Neuronal stem cell (in vitro differentiated cells): ENCODE measurements around the gene ANO3.
A peak's percentile ranks its signal among the peaks of the same experiment; 100 is the strongest.

Experiments
- DNase-seq: peaks from one replicate; pipeline ENCODE4 v3.0.0-alpha.2; 2013; ENCODE audit warnings: low spot score
- H2AFZ ChIP-seq: one replicate; pipeline ENCODE4 v1.6.1; 2013; ENCODE audit warnings: mild to moderate bottlenecking, low read length, inconsistent platforms
- H2AK5ac ChIP-seq: 2 replicates; pipeline ENCODE4 v1.6.1; 2013; ENCODE audit warnings: low read depth, mild to moderate bottlenecking, inconsistent platforms, low read length, moderate library complexity, mixed read lengths
- H2BK120ac ChIP-seq: 2 replicates; pipeline ENCODE4 v1.6.1; 2013; ENCODE audit warnings: low read depth, mild to moderate bottlenecking, inconsistent platforms, low read length, moderate library complexity, mixed read lengths
- H2BK12ac ChIP-seq: one replicate; pipeline ENCODE4 v1.6.1; 2013; ENCODE audit warnings: low read length, inconsistent platforms
- H2BK15ac ChIP-seq: 2 replicates; pipeline ENCODE4 v1.6.1; 2013; ENCODE audit warnings: mild to moderate bottlenecking, low read length, inconsistent platforms, mixed read lengths
- H2BK5ac ChIP-seq: one replicate; pipeline ENCODE4 v1.6.1; 2013; ENCODE audit warnings: inconsistent platforms, mild to moderate bottlenecking, low read length, moderate library complexity
- H3K14ac ChIP-seq: one replicate; pipeline ENCODE4 v1.6.1; 2013; ENCODE audit warnings: low read length, inconsistent platforms
- H3K18ac ChIP-seq: 2 replicates; pipeline ENCODE4 v1.6.1; 2013; ENCODE audit warnings: low read length, inconsistent platforms
- H3K23ac ChIP-seq: 2 replicates; pipeline ENCODE4 v1.6.1; 2013; ENCODE audit warnings: low read depth, mild to moderate bottlenecking, mixed read lengths, low read length, inconsistent platforms; ENCODE audit not compliant: poor library complexity
- H3K27ac ChIP-seq: replicated peaks from 3 replicates; pipeline ENCODE4 v1.5.1; 2013; ENCODE audit warnings: low read length, inconsistent platforms
- H3K27me3 ChIP-seq, 3 experiments: 2 replicates each; pipeline ENCODE4 v1.6.1; 2013; ENCODE audit warnings: low read length in 3 of 3, mild to moderate bottlenecking in 2 of 3, inconsistent platforms in 1 of 3, low read depth in 1 of 3, mixed read lengths in 1 of 3, moderate library complexity in 1 of 3; ENCODE audit not compliant: control insufficient read depth in 3 of 3, insufficient read depth in 3 of 3
- H3K36me3 ChIP-seq, 2 donors: replicated peaks in 1 of 2; 2 replicates each; pipeline ENCODE4 v1.6.1; 2013; ENCODE audit warnings: low read length in 2 of 2; ENCODE audit not compliant: control insufficient read depth in 2 of 2, insufficient read depth in 2 of 2
- H3K4ac ChIP-seq: 2 replicates; pipeline ENCODE4 v1.6.1; 2013; ENCODE audit warnings: inconsistent platforms, mild to moderate bottlenecking, low read length, moderate library complexity
- H3K4me1 ChIP-seq, 2 donors: 1 replicate in 1 of 2; 2 replicates in 1 of 2; pipeline ENCODE4 v1.6.1; 2013; ENCODE audit warnings: low read length in 2 of 2, low read depth in 1 of 2; ENCODE audit not compliant: control insufficient read depth in 2 of 2, insufficient read depth in 1 of 2
- H3K4me2 ChIP-seq: one replicate; pipeline ENCODE4 v1.6.1; 2013; ENCODE audit warnings: mild to moderate bottlenecking, low read length, inconsistent platforms; ENCODE audit not compliant: insufficient read depth, poor library complexity, severe bottlenecking
- H3K4me3 ChIP-seq, 2 donors: 2 replicates each; pipeline ENCODE4 v1.5.1; 2013; ENCODE audit warnings: low read length in 2 of 2, mild to moderate bottlenecking in 2 of 2, inconsistent platforms in 1 of 2, moderate library complexity in 1 of 2
- H3K79me1 ChIP-seq: one replicate; pipeline ENCODE4 v1.6.1; 2013; ENCODE audit warnings: low read depth, mild to moderate bottlenecking, inconsistent platforms, low read length, moderate library complexity
- H3K9ac ChIP-seq: one replicate; pipeline ENCODE4 v1.6.1; 2013; ENCODE audit warnings: mild to moderate bottlenecking, low read depth, low read length, inconsistent platforms; ENCODE audit not compliant: poor library complexity
- H3K9me3 ChIP-seq, 2 donors: replicated peaks in 1 of 2; 2 replicates each; pipeline versions ENCODE3 to v1.6.1; 2013; ENCODE audit warnings: low read length in 2 of 2, mild to moderate bottlenecking in 2 of 2, inconsistent platforms in 1 of 2, low read depth in 1 of 2, mixed read lengths in 1 of 2, moderate library complexity in 1 of 2; ENCODE audit not compliant: control insufficient read depth in 2 of 2, insufficient read depth in 1 of 2
- H4K8ac ChIP-seq: one replicate; pipeline ENCODE4 v1.6.1; 2013; ENCODE audit warnings: low read depth, mild to moderate bottlenecking, inconsistent platforms, low read length, moderate library complexity
- H4K91ac ChIP-seq: one replicate; pipeline ENCODE4 v1.6.1; 2013; ENCODE audit warnings: low read length, low read depth, mild to moderate bottlenecking, inconsistent platforms; ENCODE audit not compliant: poor library complexity
- WGBS, 2 donors: extraction: QIAGEN DNeasy Blood & Tissue Kit; methylation state at CpG; one replicate each; pipeline ENCODE4 v1.1.7; 2013; ENCODE audit warnings: missing lambda C conversion rate in 2 of 2, mixed read lengths in 1 of 2; ENCODE audit not compliant: insufficient read length in 2 of 2, insufficient replicate concordance in 1 of 2; ENCODE audit errors: extremely low coverage in 2 of 2; 5-methylcytosine and 5-hydroxymethylcytosine counted together

The ANO3 gene

GRCh38 chr11:26350002-26350401 is 18.1 kb downstream of the ANO3 start:
- no peaks in the 10 kb centered on the region for H3K27me3 ChIP-seq
- no peaks in the 10 kb centered on the region for H3K9me3 ChIP-seq
- no peaks in the 10 kb centered on the region for H3K79me1 ChIP-seq
- H2BK15ac ChIP-seq, result no peak overlapping the region
- no peak overlapping the region for H3K9ac ChIP-seq
- H2BK120ac ChIP-seq, result no peak overlapping the region
- no peak overlapping the region for H2BK12ac ChIP-seq
- H3K36me3 ChIP-seq, result no peaks in the 10 kb centered on the region
- H2AK5ac ChIP-seq, result no peak overlapping the region
- H3K27ac ChIP-seq, result no peak overlapping the region
- peak overlapping the region; percentile 49 for H2AFZ ChIP-seq
- H3K4me2 ChIP-seq, result no peak overlapping the region
- no peak overlapping the region for H4K91ac ChIP-seq
- H2BK5ac ChIP-seq, result no peak overlapping the region
- DNase-seq, result no peak
- no peaks in the 10 kb centered on the region for H3K4me1 ChIP-seq
- no CpG with 5 or more reads among the region's 7 CpGs for WGBS, 2 donors
- no peak overlapping the region for H3K18ac ChIP-seq
- no peak overlapping the region for H4K8ac ChIP-seq
- no peak overlapping the region for H3K14ac ChIP-seq
- H3K23ac ChIP-seq, result no peak overlapping the region
- H3K4ac ChIP-seq, result no peak overlapping the region
- no peak overlapping the region for H3K4me3 ChIP-seq

- Histone ChIP-seq H3K4me3 (no peak overlapping the region), H3K4me1 (no peaks in the 10 kb centered on the region), H3K36me3 (no peaks in the 10 kb centered on the region), H4K8ac (no peak overlapping the region), H3K27ac (no peak overlapping the region), H2BK15ac (no peak overlapping the region), H3K4ac (no peak overlapping the region), H2AK5ac (no peak overlapping the region), H3K4me2 (no peak overlapping the region), H2BK120ac (no peak overlapping the region), H2AFZ (no peak overlapping the region), H4K91ac (no peak overlapping the region), H3K23ac (no peak overlapping the region), H2BK5ac (no peak overlapping the region), H3K18ac (no peak overlapping the region), H3K9ac (no peak overlapping the region), H3K79me1 (no peaks in the 10 kb centered on the region), H3K27me3 (no peaks in the 10 kb centered on the region), H3K9me3 (no peaks in the 10 kb centered on the region), H2BK12ac (no peak overlapping the region), H3K14ac (no peak overlapping the region)
- no peak for DNase-seq
- no CpG with 5 or more reads among the region's 5 CpGs for WGBS, 2 donors
Measured at GRCh38 chr11:26353010-26353409, 21.1 kb downstream of the ANO3 start.

- Histone ChIP-seq H3K79me1 (no peaks in the 10 kb centered on the region), H3K4me3 (no peak overlapping the region), H4K8ac (no peak overlapping the region), H3K27ac (no peak overlapping the region), H3K36me3 (no peaks in the 10 kb centered on the region), H3K27me3 (no peaks in the 10 kb centered on the region), H2BK15ac (no peak overlapping the region), H4K91ac (no peak overlapping the region), H3K4me2 (no peak overlapping the region), H2AK5ac (no peak overlapping the region), H2BK120ac (no peak overlapping the region), H3K23ac (no peak overlapping the region), H3K9ac (no peak overlapping the region), H3K9me3 (no peaks in the 10 kb centered on the region), H2AFZ (no peak overlapping the region), H3K4ac (no peak overlapping the region), H3K4me1 (no peaks in the 10 kb centered on the region), H3K14ac (no peak overlapping the region), H3K18ac (no peak overlapping the region), H2BK12ac (no peak overlapping the region), H2BK5ac (no peak overlapping the region)
- DNase-seq, result no peak
Measured at GRCh38 chr11:26359055-26359454, 27.1 kb downstream of the ANO3 start.

GRCh38 chr11:26365284-26365683 is 33.4 kb downstream of the ANO3 start:
- Histone ChIP-seq H3K79me1 (no peaks in the 10 kb centered on the region), H3K14ac (no peak overlapping the region), H3K9me3 (peaks cover 8% of the 10 kb centered on the region in 2 donors), H3K23ac (no peak overlapping the region), H3K36me3 (no peaks in the 10 kb centered on the region), H3K4me3 (no peak overlapping the region), H2BK120ac (no peak overlapping the region), H3K27me3 (no peaks in the 10 kb centered on the region), H4K91ac (no peak overlapping the region), H2AK5ac (no peak overlapping the region), H3K4me2 (no peak overlapping the region), H3K9ac (no peak overlapping the region), H3K4ac (no peak overlapping the region), H3K4me1 (no peaks in the 10 kb centered on the region), H2BK5ac (no peak overlapping the region), H2AFZ (no peak overlapping the region), H3K18ac (no peak overlapping the region), H2BK15ac (no peak overlapping the region), H2BK12ac (no peak overlapping the region), H3K27ac (no peak overlapping the region), H4K8ac (no peak overlapping the region)
- no peak for DNase-seq
- no CpG with 5 or more reads among the region's 1 CpG for WGBS, 2 donors
